SK-N-SH treated with all-trans-retinoic acid at 6 μM for 48 hours (cell line): Measurements from ENCODE around the gene ASIC5.

Experiments
- ATAC-seq: fragments of 200-7000 bp; cut with Tn5 transposase; 3 replicates; pipeline ENCODE4 v1.9.1; 2020; ENCODE audit warnings: mild to moderate bottlenecking, moderate library complexity
- ARNTL ChIP-seq: fragments of 450-650 bp; formaldehyde crosslinking; IDR thresholded peaks from 2 replicates; pipeline ENCODE4 v1.5.0; 2020; ENCODE audit warnings: low read depth, mild to moderate bottlenecking, moderate library complexity, borderline replicate concordance
- BACH2 ChIP-seq: fragments of 250-450 bp; sonication (Bioruptor Pico); IDR thresholded peaks from 2 replicates; pipeline ENCODE4 v1.9.0; 2021; ENCODE audit warnings: mild to moderate bottlenecking, borderline replicate concordance
- CREB5 ChIP-seq: fragments of 250-450 bp; sonication (Bioruptor Pico); IDR thresholded peaks from 2 replicates; pipeline ENCODE4 v1.5.1; 2020; ENCODE audit warnings: low read depth, mild to moderate bottlenecking, moderate library complexity
- CSDC2 ChIP-seq: fragments of 250-450 bp; sonication (Bioruptor Pico); IDR thresholded peaks from 2 replicates; pipeline ENCODE4 v1.5.0; 2020; ENCODE audit warnings: mild to moderate bottlenecking, moderate library complexity
- CSRNP3 ChIP-seq: fragments of 250-450 bp; sonication (Bioruptor Pico); IDR thresholded peaks from 2 replicates; pipeline ENCODE4 v1.5.1; 2021; ENCODE audit warnings: mild to moderate bottlenecking, moderate library complexity
- ESRRG ChIP-seq: fragments of 250-450 bp; sonication (Bioruptor Pico); IDR thresholded peaks from 2 replicates; pipeline ENCODE4 v1.6.1; 2021; ENCODE audit warnings: mild to moderate bottlenecking
- GLIS3 ChIP-seq: fragments of 250-450 bp; sonication (Bioruptor Pico); IDR thresholded peaks from 2 replicates; pipeline ENCODE4 v1.5.0; 2020; ENCODE audit warnings: mild to moderate bottlenecking, moderate library complexity
- ISL1 ChIP-seq: fragments of 250-450 bp; sonication (Bioruptor Pico); IDR thresholded peaks from 2 replicates; pipeline ENCODE4 v2.1.2; 2022; ENCODE audit warnings: mild to moderate bottlenecking, moderate library complexity
- PATZ1 ChIP-seq: fragments of 250-450 bp; sonication (Bioruptor Pico); IDR thresholded peaks from 2 replicates; pipeline ENCODE4 v1.8.0; 2020; ENCODE audit warnings: mild to moderate bottlenecking, moderate library complexity, borderline replicate concordance
- PPARA ChIP-seq: fragments of 250-450 bp; sonication (Bioruptor Pico); IDR thresholded peaks from 2 replicates; pipeline ENCODE4 v1.5.0; 2020; ENCODE audit warnings: mild to moderate bottlenecking, borderline replicate concordance
- RARB ChIP-seq: fragments of 250-450 bp; sonication (Bioruptor Pico); IDR thresholded peaks from 2 replicates; pipeline ENCODE4 v1.8.0; 2021; ENCODE audit warnings: mild to moderate bottlenecking, moderate library complexity
- TCF4 ChIP-seq: fragments of 250-450 bp; sonication (Bioruptor Pico); IDR thresholded peaks from 2 replicates; pipeline ENCODE4 v1.8.0; 2021; ENCODE audit warnings: mild to moderate bottlenecking, moderate library complexity, borderline replicate concordance
- TOX ChIP-seq: fragments of 250-450 bp; sonication (Bioruptor Pico); IDR thresholded peaks from 2 replicates; pipeline ENCODE4 v1.8.0; 2021; ENCODE audit warnings: mild to moderate bottlenecking, moderate library complexity, borderline replicate concordance
- TSHZ2 ChIP-seq: fragments of 250-450 bp; sonication (Bioruptor Pico); IDR thresholded peaks from 2 replicates; pipeline ENCODE4 v1.5.0; 2020; ENCODE audit warnings: mild to moderate bottlenecking, moderate library complexity
- ZFP3 ChIP-seq: fragments of 250-450 bp; sonication (Bioruptor Pico); IDR thresholded peaks from 2 replicates; pipeline ENCODE4 v1.5.0; 2020; ENCODE audit warnings: mild to moderate bottlenecking, moderate library complexity
- ZFP30 ChIP-seq: fragments of 450-650 bp; formaldehyde crosslinking; IDR thresholded peaks from 2 replicates; pipeline ENCODE4 v1.5.0; 2022; ENCODE audit warnings: mild to moderate bottlenecking, moderate library complexity
- ZNF565 ChIP-seq: fragments of 450-650 bp; formaldehyde crosslinking; conservative IDR thresholded peaks from 2 replicates; pipeline ENCODE4 v1.5.0; 2020; ENCODE audit warnings: low read depth, mild to moderate bottlenecking, moderate library complexity
- ZNF70 ChIP-seq: fragments of 450-650 bp; formaldehyde crosslinking; IDR thresholded peaks from 2 replicates; pipeline ENCODE4 v1.5.0; 2020; ENCODE audit warnings: mild to moderate bottlenecking, moderate library complexity
- ZNF8 ChIP-seq: fragments of 450-650 bp; formaldehyde crosslinking; IDR thresholded peaks from 2 replicates; pipeline ENCODE4 v1.5.0; 2020; ENCODE audit warnings: mild to moderate bottlenecking, moderate library complexity

Gene ASIC5

GRCh38 chr4:155837203-155837796 is 28.8 kb downstream of the ASIC5 start:
- no peak for ATAC-seq

GRCh38 chr4:155832664-155833063 is 33.4 kb downstream of the ASIC5 start:
- no peak for ATAC-seq
- TF ChIP-seq BACH2 (CRISPR knock-in tag) (no peak), GLIS3 (no peak), TSHZ2 (no peak), ZNF8 (CRISPR knock-in tag) (no peak), CSRNP3 (CRISPR knock-in tag) (no peak), CSDC2 (CRISPR knock-in tag) (no peak), TCF4 (CRISPR knock-in tag) (no peak), ESRRG (no peak), ARNTL (no peak), TOX (CRISPR knock-in tag) (no peak), ZFP3 (CRISPR knock-in tag) (no peak), PPARA (CRISPR knock-in tag) (no peak), RARB (CRISPR knock-in tag) (no peak), ZFP30 (CRISPR knock-in tag) (no peak), ZNF70 (CRISPR knock-in tag) (no peak), CREB5 (CRISPR knock-in tag) (no peak), ZNF565 (CRISPR knock-in tag) (no peak), ISL1 (no peak)

More at GRCh38 chr4:155837203-155837796, 28.8 kb downstream of the ASIC5 start:
- no peak for TF ChIP-seq RARB (CRISPR knock-in tag)
- TF ChIP-seq ARNTL = no peak
- no peak for TF ChIP-seq TOX (CRISPR knock-in tag)
- TF ChIP-seq PATZ1 (CRISPR knock-in tag) = no peak
- no peak for TF ChIP-seq TSHZ2
- TF ChIP-seq ZFP3 (CRISPR knock-in tag) = no peak
- TF ChIP-seq TCF4 (CRISPR knock-in tag) = no peak
- no peak for TF ChIP-seq CSRNP3 (CRISPR knock-in tag)
- TF ChIP-seq ESRRG = no peak
- TF ChIP-seq, all 23 proteins: peak for 0
